SKM-1 treated with dmso at 0.1 percent for 144 hours (cell line): ENCODE results near the gene DYNAP.

Source experiments
- DNase-seq: peaks from one replicate; lab custom pipeline; 2025; ENCODE audit not compliant: unreplicated experiment; lab: John Stamatoyannopoulos, UW

DYNAP gene

DNA sequence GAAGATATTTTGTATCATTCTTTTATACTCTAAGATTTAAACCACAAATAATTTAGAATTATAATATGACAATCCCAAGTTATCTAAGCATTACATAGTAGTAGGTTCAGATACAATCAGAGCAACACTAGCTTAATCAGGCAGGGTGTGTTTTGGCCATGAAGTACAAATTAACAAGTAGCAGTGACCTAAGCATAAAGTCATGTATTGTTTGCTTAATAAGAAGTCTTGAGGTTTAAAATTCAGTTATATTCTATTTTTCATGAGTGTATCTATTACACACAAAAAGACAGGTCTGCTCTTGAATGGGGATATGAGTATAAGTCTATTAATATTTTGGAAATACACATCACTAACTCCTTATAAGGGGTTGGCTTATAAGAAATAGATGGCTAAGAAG, 39.9 kb downstream of the DYNAP start:
- DNase-seq: no peak

DNA sequence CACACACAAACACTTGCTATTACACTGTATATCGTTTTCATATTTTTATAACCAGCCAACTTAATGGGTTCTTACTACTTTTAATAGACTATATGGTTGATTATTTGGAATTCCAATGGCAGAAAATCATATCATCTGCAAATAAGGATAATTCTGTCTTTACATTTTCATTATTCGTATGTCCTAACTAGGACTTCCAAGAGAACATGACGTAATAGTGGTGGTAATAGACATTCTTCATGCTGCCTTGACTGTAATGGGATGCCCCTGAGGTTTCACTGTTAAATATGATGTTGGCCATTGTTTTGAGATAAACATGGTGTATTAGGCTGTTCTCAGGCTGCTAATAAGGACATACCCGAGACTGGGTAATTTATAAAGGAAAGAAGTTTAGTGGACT, 45.2 kb downstream of the DYNAP start:
- no peak for DNase-seq

DNA sequence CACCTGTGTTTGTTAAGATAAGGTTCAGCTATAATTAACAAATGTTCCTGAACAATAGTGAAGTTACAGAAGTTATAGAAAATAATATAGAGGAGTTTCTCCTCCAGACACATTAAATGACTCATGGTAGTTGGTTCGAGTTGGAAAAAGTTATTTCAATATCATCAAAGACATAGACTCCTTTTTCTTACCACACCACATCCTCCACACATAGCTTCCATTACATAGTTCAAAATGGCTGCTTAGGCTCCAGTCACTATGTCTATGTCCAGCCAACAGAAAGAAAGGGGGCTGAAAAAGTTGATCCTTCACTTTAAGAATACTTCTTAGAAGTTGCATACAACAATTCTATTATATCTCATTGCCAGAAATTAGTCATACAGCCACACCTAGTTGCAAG, 50.7 kb downstream of the DYNAP start:
- no peak for DNase-seq

DNA sequence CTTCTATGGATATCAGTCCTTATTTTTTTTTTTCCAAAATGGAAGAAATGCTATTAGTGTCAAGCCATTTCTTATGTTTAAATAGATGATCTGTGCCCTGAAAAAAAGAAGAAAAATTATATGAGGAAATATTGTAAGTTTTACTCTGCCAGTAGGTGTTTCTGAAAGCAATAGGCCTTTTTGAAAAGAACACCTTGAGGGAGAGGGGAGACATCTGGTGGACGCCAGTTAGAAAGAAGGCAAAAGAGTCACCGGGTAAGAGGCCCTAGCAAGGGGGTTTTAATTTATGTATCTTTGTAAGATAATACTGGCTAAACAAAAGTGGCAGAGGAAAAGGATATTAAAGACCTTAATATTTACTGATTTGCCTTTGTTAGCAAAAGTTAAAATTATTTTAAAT, 56.1 kb downstream of the DYNAP start:
- DNase-seq: peak; percentile 13
